ENCODE results near the gene MSMB.
"Not testable (repeated sequence)": the region's sequence is repeated elsewhere in the genome, so short reads cannot be mapped to it uniquely, and the experiment has no call there.

MSMB gene

GRCh38 chr10:46006219-46006618, 39.9 kb downstream of the MSMB start:
- peak; percentile 66 for DNase-seq (ENCODE audit: low spot score)

GRCh38 chr10:46005383-46005782, 40.7 kb downstream of the MSMB start:
- no peak for DNase-seq (ENCODE audit: low spot score)

GRCh38 chr10:46004963-46005362, 41.1 kb downstream of the MSMB start:
- DNase-seq (ENCODE audit: low spot score) = no peak

- DNase-seq (ENCODE audit: low spot score) = peak; percentile 35
These were observed 43.0 kb downstream of the MSMB start for GRCh38 chr10:46002916-46003693.

GRCh38 chr10:46002189-46002687, 43.8 kb downstream of the MSMB start:
- not testable (repeated sequence) for DNase-seq (ENCODE audit: low spot score)

GRCh38 chr10:46001187-46001756, 44.8 kb downstream of the MSMB start:
- DNase-seq (ENCODE audit: low spot score) = no peak

GRCh38 chr10:46000538-46000937, 45.5 kb downstream of the MSMB start:
- no peak for DNase-seq (ENCODE audit: low spot score)

GRCh38 chr10:45999955-46000354, 46.1 kb downstream of the MSMB start:
- not testable (repeated sequence) for DNase-seq (ENCODE audit: low spot score)

GRCh38 chr10:45997994-45998763, 47.9 kb downstream of the MSMB start:
- DNase-seq (ENCODE audit: low spot score) = no peak

- DNase-seq (ENCODE audit: low spot score) = no peak
These were observed 48.5 kb downstream of the MSMB start for GRCh38 chr10:45997557-45997956.

- DNase-seq (ENCODE audit: low spot score) = not testable (repeated sequence)
These were observed 60.5 kb downstream of the MSMB start for GRCh38 chr10:45985590-45985989.

GRCh38 chr10:45984473-45984872, 61.6 kb downstream of the MSMB start:
- not testable (repeated sequence) for DNase-seq (ENCODE audit: low spot score)

GRCh38 chr10:45983538-45984186, 62.4 kb downstream of the MSMB start:
- not testable (repeated sequence) for DNase-seq (ENCODE audit: low spot score)

Measured in AG08395 (cell line).